ENCODE data around the gene FBXL5.

The FBXL5 gene

DNA sequence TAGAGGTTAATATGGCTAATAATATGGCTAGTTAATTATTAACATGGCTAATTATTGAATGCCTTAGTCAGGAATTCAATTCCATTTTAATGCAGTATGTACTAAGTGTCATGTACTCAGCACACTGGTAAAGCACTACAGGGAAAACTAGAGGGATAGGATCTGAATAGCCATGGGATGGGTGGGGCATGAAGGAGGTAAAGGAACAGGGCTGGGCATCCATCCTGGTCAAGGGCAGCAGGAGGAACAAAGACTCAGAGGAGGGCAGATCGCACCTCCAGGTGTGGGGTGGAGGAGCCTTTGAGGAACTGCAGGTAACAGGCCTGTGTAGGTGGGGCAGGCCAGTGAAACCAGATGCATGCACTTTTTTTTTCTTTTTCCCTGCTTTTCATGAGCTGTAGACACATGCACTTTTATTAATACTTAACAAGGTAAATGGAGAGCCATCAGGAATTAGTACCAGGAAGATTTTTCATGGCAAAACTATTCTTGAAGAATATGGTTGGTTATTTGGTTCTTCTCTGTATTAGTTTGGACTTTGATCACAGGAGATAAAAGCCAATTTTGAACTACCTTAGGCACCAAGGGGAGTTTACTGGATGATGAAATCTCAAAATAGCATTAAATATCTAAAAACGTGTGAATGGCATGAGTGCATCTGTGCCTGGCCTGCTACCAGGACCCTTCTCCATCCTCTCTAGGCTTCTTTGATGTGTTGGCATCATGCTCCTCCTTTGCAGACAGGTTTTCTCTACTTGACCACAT is 97.2 kb downstream of the FBXL5 start:
- no peak for DNase-seq (ENCODE audit: low spot score)

- no peak for DNase-seq (ENCODE audit: low spot score)
These were observed 98.6 kb downstream of the FBXL5 start for GRCh38 chr4:15556511-15557092.

Measured in RKO (cell line).